GM23338 (cell line): ENCODE results near the gene TOR1AIP1. TPM values are rescaled to one million over a fixed set of nuclear protein-coding genes. Genes with fewer than 3 reads are reported as not detected.

Experiments
- ATAC-seq: fragments of 200-7000 bp; cut with Tn5 transposase; 3 replicates; pipeline ENCODE4 v1.9.1; 2020
- DNase-seq: peaks from one replicate; pipeline ENCODE4 v3.0.0-alpha.2; 2015; ENCODE audit warnings: low spot score
- H2AFZ ChIP-seq: fragments of 200-600 bp; sonication (generic); 2 replicates; pipeline ENCODE4 v1.8.0; 2016; ENCODE audit warnings: antibody characterized with exemption, mild to moderate bottlenecking, moderate library complexity
- H3F3A ChIP-seq: fragments of 200-600 bp; sonication (generic); replicated peaks from 2 replicates; pipeline ENCODE4 v1.8.0; 2017; ENCODE audit warnings: antibody characterized with exemption, mixed run types, low read depth
- H3K27ac ChIP-seq: fragments of 200-600 bp; sonication (generic); 2 replicates; pipeline ENCODE4 v1.6.1; 2016; ENCODE audit warnings: low read depth
- H3K27me3 ChIP-seq: fragments of 200-600 bp; sonication (generic); 2 replicates; pipeline ENCODE4 v1.8.0; 2016; ENCODE audit warnings: mild to moderate bottlenecking, mixed run types, moderate library complexity; ENCODE audit not compliant: insufficient read depth
- H3K36me3 ChIP-seq: fragments of 200-600 bp; sonication (generic); 2 replicates; pipeline ENCODE4 v1.8.0; 2016; ENCODE audit warnings: mild to moderate bottlenecking; ENCODE audit not compliant: insufficient read depth
- H3K4me1 ChIP-seq: fragments of 200-600 bp; sonication (generic); 2 replicates; pipeline ENCODE4 v1.8.0; 2016; ENCODE audit warnings: mild to moderate bottlenecking, moderate library complexity; ENCODE audit not compliant: insufficient read depth
- H3K4me2 ChIP-seq: fragments of 200-600 bp; sonication (generic); 2 replicates; pipeline ENCODE4 v1.7.1; 2017; ENCODE audit warnings: mixed run types
- H3K4me3 ChIP-seq: fragments of 200-600 bp; sonication (generic); 2 replicates; pipeline ENCODE4 v1.6.1; 2016; ENCODE audit warnings: mixed run types
- H3K79me2 ChIP-seq: fragments of 200-600 bp; sonication (generic); replicated peaks from 2 replicates; pipeline ENCODE4 v1.8.0; 2017; ENCODE audit warnings: mild to moderate bottlenecking; ENCODE audit not compliant: insufficient read depth
- H3K9me2 ChIP-seq: fragments of 200-600 bp; sonication (generic); 2 replicates; pipeline ENCODE4 v1.8.0; 2017; ENCODE audit not compliant: insufficient read depth
- H4K20me1 ChIP-seq: fragments of 200-600 bp; sonication (generic); replicated peaks from 2 replicates; pipeline ENCODE4 v1.8.0; 2017; ENCODE audit warnings: mild to moderate bottlenecking; ENCODE audit not compliant: insufficient read depth
- H3K27ac Mint-ChIP-seq: 2 replicates; pipeline ENCODE4 v1.8.0; 2020; ENCODE audit warnings: inconsistent platforms, mild to moderate bottlenecking, moderate library complexity, mixed read lengths
- H3K27me3 Mint-ChIP-seq: 3 replicates; pipeline ENCODE4 v1.8.0; 2022; ENCODE audit warnings: low read depth, mild to moderate bottlenecking, moderate library complexity, mixed read lengths, inconsistent platforms; ENCODE audit not compliant: insufficient read depth, poor library complexity
- H3K36me3 Mint-ChIP-seq: 3 replicates; pipeline ENCODE4 v1.8.0; 2021; ENCODE audit warnings: low read depth, mild to moderate bottlenecking, inconsistent platforms, moderate library complexity, mixed read lengths
- H3K4me1 Mint-ChIP-seq: 3 replicates; pipeline ENCODE4 v1.8.0; 2020; ENCODE audit warnings: mild to moderate bottlenecking, inconsistent platforms, mixed read lengths
- H3K4me3 Mint-ChIP-seq: 3 replicates; pipeline ENCODE4 v1.8.0; 2021; ENCODE audit warnings: moderate library complexity, mild to moderate bottlenecking, inconsistent platforms, mixed read lengths
- H3K9me3 Mint-ChIP-seq: 3 replicates; pipeline ENCODE4 v1.8.0; 2020; ENCODE audit warnings: moderate library complexity, mild to moderate bottlenecking, inconsistent platforms, mixed read lengths
- CREB1 ChIP-seq: fragments of 250-450 bp; sonication (Bioruptor Pico); IDR thresholded peaks from 2 replicates; pipeline ENCODE4 v1.5.0; 2020; ENCODE audit warnings: low read depth, mild to moderate bottlenecking, moderate library complexity
- ETS1 ChIP-seq: IDR thresholded peaks from 2 replicates; pipeline ENCODE4 v1.6.1; 2016; ENCODE audit warnings: antibody characterized with exemption
- EZH2 ChIP-seq: fragments of 200-600 bp; sonication (generic); IDR thresholded peaks from one replicate; pipeline ENCODE4 v1.8.0; 2017; ENCODE audit warnings: antibody characterized with exemption, mild to moderate bottlenecking, low read depth; ENCODE audit not compliant: unreplicated experiment
- EZH2phosphoT487 ChIP-seq: fragments of 200-600 bp; sonication (generic); IDR thresholded peaks from one replicate; pipeline ENCODE4 v1.8.1; 2018; ENCODE audit warnings: antibody characterized with exemption; ENCODE audit not compliant: unreplicated experiment
- JUNB ChIP-seq: IDR thresholded peaks from one replicate; pipeline ENCODE4 v1.6.1; 2016; ENCODE audit warnings: antibody characterized with exemption; ENCODE audit not compliant: unreplicated experiment
- POLR2AphosphoS5 ChIP-seq: IDR thresholded peaks from 2 replicates; pipeline ENCODE4 v1.6.1; 2016; ENCODE audit warnings: antibody characterized with exemption, low read depth
- STAT1 ChIP-seq: IDR thresholded peaks from one replicate; pipeline ENCODE4 v1.6.1; 2016; ENCODE audit warnings: antibody characterized with exemption; ENCODE audit not compliant: unreplicated experiment
- ZNF114 ChIP-seq: fragments of 250-450 bp; sonication (Bioruptor Pico); IDR thresholded peaks from 2 replicates; pipeline ENCODE4 v1.5.0; 2020; ENCODE audit warnings: mild to moderate bottlenecking, moderate library complexity
- ZNF331 ChIP-seq: fragments of 250-450 bp; sonication (Bioruptor Pico); IDR thresholded peaks from 2 replicates; pipeline ENCODE4 v1.5.0; 2020; ENCODE audit warnings: low read depth, mild to moderate bottlenecking, moderate library complexity
- ZNF462 ChIP-seq: fragments of 250-450 bp; sonication (Bioruptor Pico); IDR thresholded peaks from 2 replicates; pipeline ENCODE4 v1.5.0; 2020; ENCODE audit warnings: mild to moderate bottlenecking, moderate library complexity
- polyA plus RNA-seq: library from polyadenylated mRNA; unstranded; fragments of >200 nt; fragmentation: Nextera tagmentation; extraction: Ambion mirVana; gene quantifications from 2 replicates; pipeline ENCODE4 v1.2.1, GENCODE V29; 2016
- total RNA-seq: library from RNA; depleted of rRNA; stranded (reverse); fragments of >200 nt; shearing (Covaris generic); gene quantifications from 2 replicates; pipeline ENCODE4 v1.2.3, GENCODE V29; 2014
- TF ChIP-seq, protein P1 (sequence below): IDR thresholded peaks from one replicate; pipeline ENCODE4 v1.6.1; 2018; ENCODE audit warnings: antibody characterized with exemption; ENCODE audit not compliant: unreplicated experiment

Gene TOR1AIP1
- total and polyA plus RNA-seq, 2 experiments from 2014 or later: 16.9 to 20.6 TPM

GRCh38 chr1:179924268-179924667 lies 42.2 kb downstream of the TOR1AIP1 start:
- DNase-seq (no peak), ATAC-seq (no peak)
- Mint-ChIP-seq H3K4me1 (peaks cover 22% of the 10 kb centered on the region), H3K9me3 (no peaks in the 10 kb centered on the region), H3K4me3 (no peak overlapping the region), H3K27me3 (no peaks in the 10 kb centered on the region), H3K36me3 (peaks cover 8% of the 10 kb centered on the region; the same call in 2 of the 3 replicates), H3K27ac (no peak overlapping the region)
- Histone ChIP-seq H3K9me2 (no peaks in the 10 kb centered on the region), H3K36me3 (no peaks in the 10 kb centered on the region; the same call in 1 of the 2 replicates), H3K27ac (no peak overlapping the region), H2AFZ (no peak overlapping the region), H3K27me3 (no peaks in the 10 kb centered on the region), H3K4me2 (no peak overlapping the region), H3K4me1 (peaks cover 25% of the 10 kb centered on the region), H3K79me2 (no peaks in the 10 kb centered on the region), H4K20me1 (no peaks in the 10 kb centered on the region), H3K4me3 (no peak overlapping the region), H3F3A (no peaks in the 10 kb centered on the region)
- TF ChIP-seq STAT1 (no peak), POLR2AphosphoS5 (no peak)

GRCh38 chr1:179925302-179925701 lies 43.2 kb downstream of the TOR1AIP1 start:
- no peak for DNase-seq
- H3K4me2 ChIP-seq: no peak overlapping the region
- H3F3A ChIP-seq: no peaks in the 10 kb centered on the region
- no peak for ATAC-seq
- H3K79me2 ChIP-seq: no peaks in the 10 kb centered on the region
- Mint-ChIP-seq H3K27me3 (no peaks in the 10 kb centered on the region), H3K4me3 (no peak overlapping the region), H3K36me3 (peaks cover 2% of the 10 kb centered on the region; the same call in 1 of the 3 replicates), H3K9me3 (no peaks in the 10 kb centered on the region), H3K4me1 (peaks cover 22% of the 10 kb centered on the region), H3K27ac (no peak overlapping the region)
- H2AFZ ChIP-seq: no peak overlapping the region
- H3K27ac ChIP-seq: no peak overlapping the region
- no peak overlapping the region for H3K4me3 ChIP-seq
- H3K9me2 ChIP-seq: no peaks in the 10 kb centered on the region
- H3K36me3 ChIP-seq: no peaks in the 10 kb centered on the region
- H3K27me3 ChIP-seq: no peaks in the 10 kb centered on the region
- H4K20me1 ChIP-seq: no peaks in the 10 kb centered on the region
- peaks cover 25% of the 10 kb centered on the region for H3K4me1 ChIP-seq
- TF ChIP-seq EZH2phosphoT487 (no peak), EZH2 (no peak), ZNF114 (CRISPR knock-in tag) (no peak), ZNF462 (CRISPR knock-in tag) (no peak), JUNB (no peak), ZNF331 (CRISPR knock-in tag) (no peak), ETS1 (no peak), STAT1 (no peak), POLR2AphosphoS5 (no peak), CREB1 (CRISPR knock-in tag) (no peak)
- TF ChIP-seq, protein P1, sequence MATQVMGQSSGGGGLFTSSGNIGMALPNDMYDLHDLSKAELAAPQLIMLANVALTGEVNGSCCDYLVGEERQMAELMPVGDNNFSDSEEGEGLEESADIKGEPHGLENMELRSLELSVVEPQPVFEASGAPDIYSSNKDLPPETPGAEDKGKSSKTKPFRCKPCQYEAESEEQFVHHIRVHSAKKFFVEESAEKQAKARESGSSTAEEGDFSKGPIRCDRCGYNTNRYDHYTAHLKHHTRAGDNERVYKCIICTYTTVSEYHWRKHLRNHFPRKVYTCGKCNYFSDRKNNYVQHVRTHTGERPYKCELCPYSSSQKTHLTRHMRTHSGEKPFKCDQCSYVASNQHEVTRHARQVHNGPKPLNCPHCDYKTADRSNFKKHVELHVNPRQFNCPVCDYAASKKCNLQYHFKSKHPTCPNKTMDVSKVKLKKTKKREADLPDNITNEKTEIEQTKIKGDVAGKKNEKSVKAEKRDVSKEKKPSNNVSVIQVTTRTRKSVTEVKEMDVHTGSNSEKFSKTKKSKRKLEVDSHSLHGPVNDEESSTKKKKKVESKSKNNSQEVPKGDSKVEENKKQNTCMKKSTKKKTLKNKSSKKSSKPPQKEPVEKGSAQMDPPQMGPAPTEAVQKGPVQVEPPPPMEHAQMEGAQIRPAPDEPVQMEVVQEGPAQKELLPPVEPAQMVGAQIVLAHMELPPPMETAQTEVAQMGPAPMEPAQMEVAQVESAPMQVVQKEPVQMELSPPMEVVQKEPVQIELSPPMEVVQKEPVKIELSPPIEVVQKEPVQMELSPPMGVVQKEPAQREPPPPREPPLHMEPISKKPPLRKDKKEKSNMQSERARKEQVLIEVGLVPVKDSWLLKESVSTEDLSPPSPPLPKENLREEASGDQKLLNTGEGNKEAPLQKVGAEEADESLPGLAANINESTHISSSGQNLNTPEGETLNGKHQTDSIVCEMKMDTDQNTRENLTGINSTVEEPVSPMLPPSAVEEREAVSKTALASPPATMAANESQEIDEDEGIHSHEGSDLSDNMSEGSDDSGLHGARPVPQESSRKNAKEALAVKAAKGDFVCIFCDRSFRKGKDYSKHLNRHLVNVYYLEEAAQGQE: no peak
